NCI-H1436 treated with DMSO at 0.1 percent for 48 hours (cell line): ENCODE results near the gene POLG2.
"Not testable (repeated sequence)": the region's sequence is repeated elsewhere in the genome, so short reads cannot be mapped to it uniquely, and the experiment has no call there.

Experiments used
- DNase-seq: peaks from one replicate; lab custom pipeline; 2025; lab: John Stamatoyannopoulos, UW

Gene POLG2

DNA sequence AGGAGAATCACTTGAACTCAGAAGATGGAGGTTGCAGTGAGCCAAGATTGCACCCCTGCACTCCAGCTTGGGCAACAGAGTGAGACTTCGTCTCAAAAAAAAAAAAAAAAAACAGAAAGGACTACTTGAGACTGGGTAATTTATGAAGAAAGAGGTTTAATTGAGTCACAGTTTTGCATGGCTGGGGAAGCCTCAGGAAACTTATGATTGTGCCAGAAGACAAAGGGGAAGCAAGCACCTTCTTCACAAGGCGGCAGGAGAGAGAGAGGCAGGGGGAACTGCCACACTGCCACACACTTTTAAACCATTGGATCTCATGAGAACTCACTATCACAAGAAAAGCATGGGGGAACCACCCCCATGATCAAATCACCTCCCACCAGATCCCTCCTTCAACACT, 56.9 kb downstream of the POLG2 start:
- DNase-seq = no peak

- not testable (repeated sequence) for DNase-seq
Measured at GRCh38 chr17:64439521-64439920, 57.3 kb downstream of the POLG2 start.

DNA sequence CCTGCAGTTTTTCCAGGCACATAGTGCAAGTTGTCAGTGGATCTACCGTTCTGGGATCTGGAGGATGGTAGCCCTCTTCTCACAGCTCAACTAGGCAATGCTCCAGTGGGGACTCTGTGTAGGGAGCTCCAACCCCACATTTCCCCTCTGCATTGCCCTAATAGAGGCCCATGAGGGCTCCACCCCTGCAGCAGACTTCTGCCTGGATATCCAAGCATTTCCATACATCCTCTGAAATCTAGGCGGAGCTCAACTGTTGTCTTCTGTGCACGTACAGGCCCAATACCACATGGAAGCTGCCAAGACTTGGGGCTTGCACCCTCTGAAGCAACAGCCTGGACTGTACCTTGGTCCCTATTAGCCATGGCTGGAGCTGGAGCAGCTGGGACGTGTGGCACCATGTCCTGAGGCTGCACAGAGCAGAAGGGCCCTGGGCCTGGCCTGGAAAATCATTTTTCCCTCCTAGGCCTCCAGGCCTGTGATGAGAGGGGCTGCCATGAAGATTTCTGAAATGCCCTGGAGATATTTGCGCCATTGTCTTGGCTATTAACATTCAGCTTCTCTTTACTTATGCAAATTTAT, 58.8 kb downstream of the POLG2 start:
- no peak for DNase-seq

- DNase-seq = no peak
Measured at GRCh38 chr17:64431534-64431933, 65.3 kb downstream of the POLG2 start.

DNA sequence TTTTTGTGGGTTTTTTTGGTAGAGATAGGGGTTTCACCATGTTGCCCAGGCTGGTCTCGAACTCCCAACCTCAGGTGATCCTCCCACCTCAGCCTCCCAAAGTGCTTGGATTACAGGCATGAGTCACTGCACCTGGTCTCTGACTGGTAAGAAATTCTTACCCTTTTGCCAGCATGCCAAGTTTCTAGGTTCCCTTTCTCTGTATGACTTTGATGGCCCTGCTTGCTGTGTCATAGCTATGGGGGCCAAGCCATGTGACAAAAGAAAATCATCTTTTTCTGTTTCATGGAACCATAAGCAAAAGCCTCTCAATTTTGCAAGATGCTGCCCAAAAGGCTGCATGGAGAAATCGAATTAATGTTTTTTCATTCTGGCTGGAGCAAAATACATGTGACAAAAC, 66.8 kb downstream of the POLG2 start:
- DNase-seq = not testable (repeated sequence)

DNA sequence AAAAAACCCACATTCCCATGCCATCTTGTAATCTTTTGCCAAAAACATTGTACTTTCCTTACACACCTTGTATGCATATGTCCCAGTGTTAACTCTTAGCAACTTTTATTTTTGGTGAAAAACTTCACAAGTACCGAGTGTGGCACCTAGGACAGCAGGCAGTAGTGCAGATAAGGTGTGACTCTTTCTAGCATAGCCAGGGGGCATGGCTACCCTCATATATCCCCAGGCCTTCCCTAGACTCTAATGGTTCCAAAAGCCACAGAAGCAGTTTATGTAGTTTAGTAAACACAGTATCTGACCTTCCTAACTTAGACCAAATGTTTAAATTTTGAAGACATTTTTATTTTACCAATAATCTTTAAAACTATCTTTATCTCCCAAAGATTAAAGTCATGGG, 68.4 kb downstream of the POLG2 start:
- no peak for DNase-seq
